ENCODE results near the gene APOBEC3B.

- TF ChIP-seq POLR2A (IDR thresholded peaks at IDR 0.05) = no peak
- TF ChIP-seq CTCF (IDR thresholded peaks at IDR 0.05) = no peak
- no peak for TF ChIP-seq POLR2AphosphoS5 (IDR thresholded peaks at IDR 0.05)
These were observed 2.1 kb downstream of the APOBEC3B start for GRCh38 chr22:38984224-38984623.
